SK-N-SH (cell line): ENCODE results near the gene LRMDA. TPM values are rescaled to one million over a fixed set of nuclear protein-coding genes. Genes with fewer than 3 reads are reported as not detected.

Experiments used
- CTCF ChIA-PET: fragments of 300-600, 350-600 bp; formaldehyde crosslinking; extraction: SDS; loops from one replicate; lab custom pipeline; 2021; lab: Yijun Ruan, JAX
- POLR2A ChIA-PET: fragments of 350-600 bp; sonication (Branson Sonifier 250); formaldehyde crosslinking; extraction: SDS; loops from one replicate; lab custom pipeline; 2020; ENCODE audit warnings: antibody characterized with exemption, inconsistent platforms; lab: Yijun Ruan, JAX
- DNase-seq: peaks from one replicate; pipeline ENCODE4 v3.0.0; 2012
- H2AFZ ChIP-seq: fragments of 200-600 bp; sonication (generic); 2 replicates; pipeline ENCODE4 v1.8.1; 2016; ENCODE audit warnings: antibody characterized with exemption, mild to moderate bottlenecking, low read depth
- H3F3A ChIP-seq: fragments of 200-600 bp; sonication (generic); replicated peaks from 2 replicates; pipeline ENCODE3; 2016; ENCODE audit warnings: antibody characterized with exemption, mild to moderate bottlenecking; ENCODE audit not compliant: insufficient read depth
- H3K27ac ChIP-seq, 2 experiments: fragments of 200-500 bp in 1 of 2; fragments of 200-600 bp in 1 of 2; sonication (Bioruptor generic) in 1 of 2; sonication (generic), shearing (Covaris generic) in 1 of 2; 2 replicates each; pipeline versions ENCODE4 v1.5.1 to v1.6.1; 2014 to 2016; ENCODE audit warnings: low read depth in 2 of 2, inconsistent platforms in 1 of 2, low read length in 1 of 2, mild to moderate bottlenecking in 1 of 2, mixed read lengths in 1 of 2
- H3K27me3 ChIP-seq: fragments of 200-600 bp; sonication (generic), shearing (Covaris generic); 2 replicates; pipeline ENCODE4 v1.6.1; 2016; ENCODE audit warnings: mixed run types; ENCODE audit not compliant: insufficient read depth
- H3K36me3 ChIP-seq, 2 experiments: fragments of 200-500 bp in 1 of 2; fragments of 200-600 bp in 1 of 2; sonication (Bioruptor generic) in 1 of 2; sonication (generic) in 1 of 2; replicated peaks in 1 of 2; 2 replicates each; pipeline versions ENCODE3 to v1.5.1; 2014 to 2016; ENCODE audit warnings: low read length in 1 of 2, mild to moderate bottlenecking in 1 of 2; ENCODE audit not compliant: insufficient read depth in 2 of 2, control insufficient read depth in 1 of 2
- H3K4me1 ChIP-seq, 2 experiments: fragments of 200-500 bp in 1 of 2; fragments of 200-600 bp in 1 of 2; sonication (Bioruptor generic) in 1 of 2; sonication (generic), shearing (Covaris generic) in 1 of 2; 2 replicates each; pipeline versions ENCODE4 v1.5.1 to v1.6.1; 2014 to 2016; ENCODE audit warnings: low read depth in 1 of 2, low read length in 1 of 2, mixed run types in 1 of 2; ENCODE audit not compliant: insufficient read depth in 2 of 2, control insufficient read depth in 1 of 2
- H3K4me2 ChIP-seq: fragments of 200-600 bp; sonication (generic), shearing (Covaris generic); 2 replicates; pipeline ENCODE4 v1.6.1; 2017; ENCODE audit warnings: mixed run types
- H3K4me3 ChIP-seq, 2 experiments: fragments of 200-500 bp in 1 of 2; fragments of 200-600 bp in 1 of 2; sonication (Bioruptor generic) in 1 of 2; sonication (generic), shearing (Covaris generic) in 1 of 2; 2 replicates each; pipeline versions ENCODE4 v1.5.1 to v1.8.1; 2014 to 2016; ENCODE audit warnings: low read depth in 2 of 2, inconsistent platforms in 1 of 2, low read length in 1 of 2, mild to moderate bottlenecking in 1 of 2, mixed read lengths in 1 of 2, moderate library complexity in 1 of 2
- H3K79me2 ChIP-seq: fragments of 200-600 bp; sonication (generic); 2 replicates; pipeline ENCODE4 v1.8.1; 2017; ENCODE audit warnings: mild to moderate bottlenecking; ENCODE audit not compliant: insufficient read depth
- H3K9ac ChIP-seq: fragments of 200-600 bp; sonication (generic); 2 replicates; pipeline ENCODE4 v1.6.1; 2017; ENCODE audit warnings: mixed run types
- H3K9me2 ChIP-seq: fragments of 200-600 bp; sonication (generic); 2 replicates; pipeline ENCODE4 v1.6.1; 2017; ENCODE audit warnings: mixed run types
- H3K9me3 ChIP-seq: fragments of 200-600 bp; sonication (generic); 2 replicates; pipeline ENCODE4 v1.6.1; 2017; ENCODE audit warnings: mixed run types, mild to moderate bottlenecking, moderate library complexity
- H4K20me1 ChIP-seq: fragments of 200-600 bp; sonication (generic); 2 replicates; pipeline ENCODE4 v1.6.1; 2017; ENCODE audit warnings: mild to moderate bottlenecking, mixed run types; ENCODE audit not compliant: insufficient read depth
- ELF1 ChIP-seq: IDR thresholded peaks from 2 replicates; pipeline ENCODE4 v1.4.0; 2012
- EP300 ChIP-seq, 2 experiments: IDR thresholded peaks; 2 replicates each; pipeline versions ENCODE4 v1.4.0 to v1.6.1; 2012; ENCODE audit warnings: borderline replicate concordance in 1 of 2, low read depth in 1 of 2, low read length in 1 of 2
- EZH2phosphoT487 ChIP-seq: fragments of 200-600 bp; sonication (generic); IDR thresholded peaks from 2 replicates; pipeline ENCODE4 v1.6.1; 2017; ENCODE audit warnings: low read depth, mixed run types, mild to moderate bottlenecking, antibody characterized with exemption, moderate library complexity, borderline replicate concordance
- FOXJ3 ChIP-seq: sonication (generic); formaldehyde crosslinking; IDR thresholded peaks from 2 replicates; pipeline ENCODE4 v1.5.1; 2020; ENCODE audit warnings: mild to moderate bottlenecking, missing genetic modification reagents
- GATA2 ChIP-seq: sonication (generic); formaldehyde crosslinking; IDR thresholded peaks from 2 replicates; pipeline ENCODE4 v1.5.0; 2020; ENCODE audit warnings: mild to moderate bottlenecking, missing genetic modification reagents
- JUND ChIP-seq: IDR thresholded peaks from 2 replicates; pipeline ENCODE4 v1.4.0; 2012
- MEF2A ChIP-seq: IDR thresholded peaks from 2 replicates; pipeline ENCODE4 v1.4.0; 2012; ENCODE audit warnings: low read depth, borderline replicate concordance
- MXI1 ChIP-seq: IDR thresholded peaks from 2 replicates; pipeline ENCODE4 v1.6.1; 2012; ENCODE audit warnings: mild to moderate bottlenecking, low read depth, low read length, improper control_type of control experiment
- NFIC ChIP-seq: IDR thresholded peaks from 2 replicates; pipeline ENCODE4 v1.4.0; 2012; ENCODE audit warnings: borderline replicate concordance
- NRF1 ChIP-seq: IDR thresholded peaks from 2 replicates; pipeline ENCODE4 v1.6.1; 2012; ENCODE audit warnings: low read depth, mild to moderate bottlenecking, low read length
- POLR2AphosphoS5 ChIP-seq: IDR thresholded peaks from 2 replicates; pipeline ENCODE4 v1.6.1; 2012; ENCODE audit warnings: low read depth, low read length
- REST ChIP-seq: IDR thresholded peaks from 2 replicates; pipeline ENCODE4 v1.6.1; 2012; ENCODE audit warnings: mild to moderate bottlenecking, low read depth, low read length, moderate library complexity
- SMC3 ChIP-seq: IDR thresholded peaks from 2 replicates; pipeline ENCODE4 v1.6.1; 2012; ENCODE audit warnings: low read depth, low read length, improper control_type of control experiment
- TAF1 ChIP-seq: IDR thresholded peaks from 2 replicates; pipeline ENCODE4 v1.6.1; 2012; ENCODE audit warnings: low read depth, mild to moderate bottlenecking, low read length, moderate library complexity, borderline replicate concordance
- TCF12 ChIP-seq: IDR thresholded peaks from 2 replicates; pipeline ENCODE4 v1.4.0; 2012
- YY1 ChIP-seq: IDR thresholded peaks from 2 replicates; pipeline ENCODE4 v1.4.0; 2012; ENCODE audit warnings: low read depth, mild to moderate bottlenecking
- WGBS: methylation state at CpG from one replicate; pipeline ENCODE4 v1.1.6; 2017; ENCODE audit warnings: low lambda C conversion rate; 5-methylcytosine and 5-hydroxymethylcytosine counted together
- polyA plus RNA-seq, 3 experiments: library from polyadenylated mRNA; depleted of rRNA; stranded (reverse); fragments of >200 nt; gene quantifications; 2 replicates each; pipeline ENCODE4 v1.2.3, GENCODE V29; 2012
- TF ChIP-seq, protein P1 (sequence below): IDR thresholded peaks from 2 replicates; pipeline ENCODE4; 2012
- TF ChIP-seq, protein P2 (sequence below): fragments of 150-350 bp; IDR thresholded peaks from 2 replicates; pipeline ENCODE4 v1.6.1; 2017; ENCODE audit warnings: antibody characterized with exemption, low read length, low read depth, borderline replicate concordance
- TF ChIP-seq, protein P3 (sequence below): IDR thresholded peaks from 2 replicates; pipeline ENCODE4 v1.4.0; 2012; ENCODE audit warnings: low read depth, borderline replicate concordance

LRMDA gene
- polyA plus RNA-seq, 1 of the 3 experiments (the other 2 are of a cell fraction): 0.95 TPM

DNA sequence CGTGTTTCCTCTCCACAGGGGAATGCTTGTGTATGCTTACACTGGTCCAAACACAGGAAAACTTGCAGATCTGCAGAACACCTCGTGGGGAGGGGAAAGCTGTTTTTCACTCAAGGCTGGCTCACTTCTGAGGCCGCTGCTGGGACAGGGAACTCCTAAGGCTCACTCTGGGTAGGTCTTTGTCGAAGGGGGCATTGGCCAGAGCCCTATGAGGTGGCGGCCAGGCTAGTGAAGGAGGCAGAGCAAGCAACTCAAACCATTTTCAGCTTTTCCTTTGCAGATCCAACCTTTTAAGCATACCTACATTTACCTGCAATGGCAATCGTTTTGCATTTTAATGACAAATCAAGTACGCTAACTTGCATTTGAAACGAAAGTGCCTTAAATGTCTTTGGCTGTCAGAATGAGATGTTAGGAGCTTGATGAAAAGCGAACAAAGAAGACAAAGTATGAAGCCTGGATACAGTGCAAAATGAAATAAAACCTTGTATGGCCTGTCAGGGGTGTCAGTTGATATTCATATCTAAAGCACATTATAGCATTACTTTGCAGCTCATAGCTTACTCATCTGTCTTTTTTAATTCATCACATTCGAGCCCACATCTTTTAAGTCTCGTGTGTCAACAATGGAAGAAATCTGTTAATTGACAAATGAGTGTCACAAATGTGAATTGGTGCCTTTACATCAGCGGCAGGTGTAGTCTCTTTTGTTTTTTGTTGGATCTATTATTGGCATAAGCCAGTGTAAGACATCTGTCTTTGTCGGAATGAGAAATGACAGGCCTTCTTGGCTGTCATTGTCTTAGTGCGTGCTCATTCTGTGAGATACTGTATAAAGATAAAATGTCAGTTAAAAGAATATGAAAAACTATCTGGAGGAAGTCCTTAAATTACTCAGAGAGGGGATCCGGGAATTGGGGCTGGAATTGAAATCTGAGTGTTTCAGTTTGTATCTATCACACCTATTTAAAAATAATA lies 30.5 kb downstream of the LRMDA start:
- POLR2A ChIA-PET: no interaction called here
- DNase-seq: no peak

GRCh38 chr10:75462865-75463264 lies 31.4 kb downstream of the LRMDA start:
- DNase-seq: no peak
- no peak overlapping the region for H3K4me3 ChIP-seq
- no peaks in the 10 kb centered on the region for H3K36me3 ChIP-seq
- ChIA-PET CTCF (no interaction called here), POLR2A (no interaction called here)
- no peak overlapping the region for H3K4me2 ChIP-seq
- no peak overlapping the region for H3K27ac ChIP-seq
- H3K9me3 ChIP-seq: no peaks in the 10 kb centered on the region
- H3K79me2 ChIP-seq: no peaks in the 10 kb centered on the region
- no peaks in the 10 kb centered on the region for H3K27me3 ChIP-seq
- 83% methylated on average over 9 of the region's 9 CpGs for WGBS
- H3F3A ChIP-seq: no peaks in the 10 kb centered on the region
- H3K9ac ChIP-seq: no peak overlapping the region
- no peaks in the 10 kb centered on the region for H3K9me2 ChIP-seq
- H2AFZ ChIP-seq: no peak overlapping the region
- no peaks in the 10 kb centered on the region for H4K20me1 ChIP-seq
- H3K4me1 ChIP-seq: peaks cover 0 to 5% of the 10 kb centered on the region in 2 experiments; a peak in 1 of 4 replicates
- TF ChIP-seq, protein P1, sequence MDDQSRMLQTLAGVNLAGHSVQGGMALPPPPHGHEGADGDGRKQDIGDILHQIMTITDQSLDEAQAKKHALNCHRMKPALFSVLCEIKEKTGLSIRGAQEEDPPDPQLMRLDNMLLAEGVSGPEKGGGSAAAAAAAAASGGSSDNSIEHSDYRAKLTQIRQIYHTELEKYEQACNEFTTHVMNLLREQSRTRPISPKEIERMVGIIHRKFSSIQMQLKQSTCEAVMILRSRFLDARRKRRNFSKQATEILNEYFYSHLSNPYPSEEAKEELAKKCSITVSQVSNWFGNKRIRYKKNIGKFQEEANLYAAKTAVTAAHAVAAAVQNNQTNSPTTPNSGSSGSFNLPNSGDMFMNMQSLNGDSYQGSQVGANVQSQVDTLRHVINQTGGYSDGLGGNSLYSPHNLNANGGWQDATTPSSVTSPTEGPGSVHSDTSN: no peak
- TF ChIP-seq SMC3 (no peak), FOXJ3 (CRISPR knock-in tag) (no peak), MXI1 (no peak), EP300 (IDR thresholded peaks at IDR 0.05; ENCODE audit: borderline replicate concordance in 1 of 2, low read depth in 1 of 2, low read length in 1 of 2) (no peak), ELF1 (no peak), EZH2phosphoT487 (no peak), YY1 (no peak), NFIC (no peak), JUND (no peak), TAF1 (no peak), REST (no peak), GATA2 (CRISPR knock-in tag) (no peak), NRF1 (no peak)
- TF ChIP-seq, protein P2, sequence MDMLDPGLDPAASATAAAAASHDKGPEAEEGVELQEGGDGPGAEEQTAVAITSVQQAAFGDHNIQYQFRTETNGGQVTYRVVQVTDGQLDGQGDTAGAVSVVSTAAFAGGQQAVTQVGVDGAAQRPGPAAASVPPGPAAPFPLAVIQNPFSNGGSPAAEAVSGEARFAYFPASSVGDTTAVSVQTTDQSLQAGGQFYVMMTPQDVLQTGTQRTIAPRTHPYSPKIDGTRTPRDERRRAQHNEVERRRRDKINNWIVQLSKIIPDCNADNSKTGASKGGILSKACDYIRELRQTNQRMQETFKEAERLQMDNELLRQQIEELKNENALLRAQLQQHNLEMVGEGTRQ: no peak
- TF ChIP-seq, protein P3, sequence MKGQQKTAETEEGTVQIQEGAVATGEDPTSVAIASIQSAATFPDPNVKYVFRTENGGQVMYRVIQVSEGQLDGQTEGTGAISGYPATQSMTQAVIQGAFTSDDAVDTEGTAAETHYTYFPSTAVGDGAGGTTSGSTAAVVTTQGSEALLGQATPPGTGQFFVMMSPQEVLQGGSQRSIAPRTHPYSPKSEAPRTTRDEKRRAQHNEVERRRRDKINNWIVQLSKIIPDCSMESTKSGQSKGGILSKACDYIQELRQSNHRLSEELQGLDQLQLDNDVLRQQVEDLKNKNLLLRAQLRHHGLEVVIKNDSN: no peak

More for the DNA sequence above, 30.5 kb downstream of the LRMDA start:
- Histone ChIP-seq H3K9me2 (no peaks in the 10 kb centered on the region), H2AFZ (no peak overlapping the region), H3F3A (no peaks in the 10 kb centered on the region), H3K27me3 (no peaks in the 10 kb centered on the region)
- no peak for TF ChIP-seq NFIC
- no peak for TF ChIP-seq MEF2A
- no peak for TF ChIP-seq POLR2AphosphoS5
- TF ChIP-seq, protein P1: peak; percentile 42; the same call in 1 of the 2 replicates
- peak; percentile 20; the same call in 1 of the 2 replicates for TF ChIP-seq TCF12
- TF ChIP-seq, all 33 proteins: peak for 2
- Histone ChIP-seq H3K9ac (no peak overlapping the region), H3K9me3 (no peaks in the 10 kb centered on the region), H3K4me2 (no peak overlapping the region), H3K4me3 (no peak overlapping the region), H3K36me3 (no peaks in the 10 kb centered on the region), H3K27ac (no peak overlapping the region), H3K79me2 (no peaks in the 10 kb centered on the region), H3K4me1 (peaks cover 0 to 5% of the 10 kb centered on the region in 2 experiments; a peak in 1 of 4 replicates), H4K20me1 (no peaks in the 10 kb centered on the region)
- CTCF ChIA-PET: interaction anchor here (0.5 kb wide), 1 partner anchor 552 kb away, joined by 3 read pairs; no protein-coding TSS in a partner anchor
- 73% methylated on average over 15 of the region's 15 CpGs for WGBS
